Ramos (cell line): ENCODE measurements around the gene GOT1.

Experiments used
- in situ Hi-C: fragments of 300-500 bp; cut with MboI; formaldehyde crosslinking; loops from one replicate; pipeline ENCODE4 v1.14.3; 2022; ENCODE audit warnings: low sequenced_read_pairs; ENCODE audit not compliant: unreplicated experiment

GOT1 gene

DNA sequence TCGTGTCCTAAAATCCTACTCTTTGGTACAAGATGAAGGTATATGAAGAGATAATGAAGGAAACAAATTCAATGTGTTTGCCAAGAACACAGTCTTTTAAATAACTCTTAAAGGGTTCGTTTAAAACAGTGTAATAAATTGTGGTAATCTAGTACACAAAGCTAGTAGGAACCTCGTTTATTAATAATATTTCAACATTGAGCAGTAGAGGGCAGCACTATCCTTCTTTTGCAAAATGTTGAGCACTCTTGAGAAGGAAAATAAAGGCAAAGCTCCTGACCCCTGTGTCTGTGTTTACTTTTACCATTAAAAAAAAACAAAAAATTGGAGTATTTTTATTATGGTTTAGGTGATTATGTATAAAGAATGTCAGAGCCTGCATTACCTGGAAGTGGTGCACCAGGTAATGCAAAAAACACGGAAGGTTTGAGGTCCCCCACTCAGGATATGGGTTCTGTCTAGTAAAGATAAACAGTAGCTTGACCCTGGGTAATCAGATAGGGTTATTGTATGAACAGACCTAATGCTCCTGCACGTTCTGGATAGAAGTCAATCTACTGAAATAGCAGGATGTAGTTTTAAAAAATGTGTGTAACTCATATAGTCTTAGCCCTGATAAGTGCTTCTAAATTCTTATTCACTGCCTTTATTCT is 5.7 kb upstream of the GOT1 start:
- in situ Hi-C loops = no loop called here

DNA sequence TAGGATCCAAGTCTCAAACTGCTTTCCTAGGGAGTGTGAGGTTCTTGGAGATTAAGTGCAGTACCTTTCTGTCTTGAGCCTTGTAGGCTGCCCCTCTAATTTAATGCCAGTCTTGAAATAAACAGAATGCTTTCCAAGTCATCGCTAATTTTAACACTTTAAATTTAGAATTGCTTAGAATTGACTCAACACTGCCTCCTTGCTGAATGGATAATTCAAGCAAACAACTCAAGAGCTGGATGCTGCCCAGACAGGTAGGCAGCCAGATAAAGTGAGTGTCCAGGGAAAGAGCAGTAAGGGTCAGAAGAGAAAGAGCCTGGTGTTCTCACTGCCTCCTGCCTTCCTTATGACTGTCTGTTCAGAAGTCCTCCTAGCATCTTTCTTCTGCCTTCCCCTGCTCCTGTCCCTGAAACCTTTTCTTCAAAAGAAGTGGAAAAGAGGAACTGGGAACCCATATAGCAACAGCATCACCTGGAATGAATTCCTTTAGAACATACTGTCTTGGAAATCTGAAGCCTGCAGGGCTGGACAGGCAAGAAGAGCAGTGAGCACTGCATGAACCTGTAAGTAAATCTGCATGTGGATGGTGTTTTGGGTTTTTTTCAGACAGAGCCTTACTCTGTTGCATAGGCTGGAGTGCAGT is 3.1 kb upstream of the GOT1 start:
- in situ Hi-C loops = no loop called here

DNA sequence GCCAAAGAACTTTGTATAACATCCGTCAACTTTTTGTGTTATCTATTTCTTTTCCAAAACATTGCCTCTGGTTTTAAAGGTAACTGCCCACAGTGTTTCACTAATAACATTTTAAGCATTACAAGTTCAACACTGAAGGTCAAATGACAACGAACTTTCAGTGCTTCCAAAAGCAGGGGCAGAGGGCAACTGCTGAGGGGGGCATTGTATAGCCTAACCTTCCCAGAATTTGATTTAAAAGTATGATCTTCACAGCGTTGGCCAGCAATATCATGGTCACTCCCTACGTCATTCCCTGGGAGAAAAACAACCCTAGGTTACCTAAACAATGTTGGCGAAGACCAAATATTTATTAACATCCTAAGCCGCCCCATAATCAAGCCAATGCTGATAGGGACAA is 2.5 kb upstream of the GOT1 start:
- in situ Hi-C loops = no loop called here

DNA sequence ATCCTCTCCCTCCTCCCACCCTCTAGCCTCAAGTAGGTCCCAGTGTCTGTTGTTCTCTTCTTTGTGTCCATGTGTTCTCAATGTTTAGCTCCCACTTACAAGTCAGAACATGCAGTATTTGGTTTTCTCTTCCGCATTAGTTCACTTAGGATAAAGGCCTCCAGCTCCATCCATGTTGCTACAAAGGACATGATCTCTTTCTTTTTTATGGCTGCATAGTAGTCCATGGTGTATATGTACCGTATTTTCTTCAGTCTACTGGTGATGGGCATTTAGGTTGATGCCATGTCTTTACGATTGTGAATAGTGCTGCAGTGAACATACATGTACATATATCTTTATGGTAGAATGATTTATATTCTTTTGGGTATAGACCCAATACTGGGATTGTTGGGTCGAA is 1.6 kb upstream of the GOT1 start:
- in situ Hi-C loops = no loop called here

DNA sequence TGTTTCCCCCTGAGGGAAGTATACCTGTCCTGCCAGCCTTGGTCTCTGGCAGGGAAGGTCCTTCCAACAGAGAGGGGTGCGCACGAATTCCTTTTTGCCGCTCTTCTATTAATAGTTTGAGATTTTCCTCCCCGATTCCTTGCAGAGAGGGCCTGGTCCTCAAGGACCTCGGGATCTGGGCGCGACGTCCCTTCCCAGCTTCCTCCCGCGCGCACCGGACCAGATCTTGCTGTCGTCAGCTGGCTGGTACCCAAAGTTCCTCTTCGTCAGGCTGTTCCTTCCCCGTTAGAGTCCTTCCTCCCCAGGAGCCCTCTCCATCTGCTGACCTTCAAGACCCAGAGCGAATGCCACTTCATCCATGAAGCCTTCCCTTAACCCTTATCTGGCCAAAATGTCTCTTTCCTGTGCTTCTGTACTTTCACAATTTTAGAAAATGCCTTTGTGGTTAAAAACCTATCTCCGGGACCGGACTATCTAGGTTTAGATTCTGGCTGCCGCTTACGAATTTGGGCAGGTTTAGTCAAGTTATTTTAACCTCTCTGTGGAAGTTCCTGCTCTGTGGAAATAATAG is 851 bp upstream of the GOT1 start:
- in situ Hi-C loops = no loop called here

DNA sequence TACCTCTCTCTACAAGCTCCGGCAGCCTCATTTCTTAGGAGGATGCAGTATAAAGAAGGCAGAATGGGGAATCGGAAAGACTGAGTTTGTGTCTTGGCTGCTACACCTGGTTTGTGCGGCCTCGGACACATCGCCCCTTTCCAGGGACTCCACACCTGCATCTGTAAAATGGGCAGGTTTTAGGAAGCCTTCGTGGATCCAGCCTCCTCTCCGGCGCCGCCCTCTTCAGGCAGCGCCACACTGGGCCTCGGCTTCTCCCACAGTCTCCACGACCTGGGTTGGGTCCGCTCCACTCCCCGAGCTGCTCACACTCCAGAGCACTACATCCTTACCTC is 341 bp downstream of the GOT1 start:
- in situ Hi-C loops = no loop called here

DNA sequence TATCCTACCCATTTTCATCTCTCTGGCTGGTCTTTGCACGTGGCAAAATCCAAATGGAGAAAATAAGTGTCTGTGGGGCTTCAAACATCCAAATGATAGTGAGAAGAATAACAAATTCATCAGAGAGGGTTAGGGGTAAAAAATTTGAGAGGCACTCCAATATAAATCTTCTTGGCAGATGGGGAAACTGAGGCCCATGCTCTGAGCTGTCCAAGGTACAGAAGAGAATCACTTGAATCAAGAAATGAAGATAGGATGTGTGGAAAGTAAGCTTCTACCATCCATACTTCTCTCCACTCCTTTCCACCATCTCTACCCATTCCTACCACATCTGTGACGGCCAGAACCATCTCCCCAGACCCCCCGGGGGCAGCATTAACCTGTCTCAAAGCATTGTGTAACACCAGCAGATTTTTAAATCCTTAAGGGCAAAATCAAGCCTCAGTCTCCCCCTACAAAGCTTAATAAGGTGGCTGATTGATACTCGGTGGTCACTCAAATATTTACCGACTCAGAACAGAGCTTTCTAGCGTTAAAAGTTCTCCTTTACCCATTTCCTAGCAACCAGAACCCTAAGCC is 818 bp downstream of the GOT1 start:
- in situ Hi-C loops = no loop called here

DNA sequence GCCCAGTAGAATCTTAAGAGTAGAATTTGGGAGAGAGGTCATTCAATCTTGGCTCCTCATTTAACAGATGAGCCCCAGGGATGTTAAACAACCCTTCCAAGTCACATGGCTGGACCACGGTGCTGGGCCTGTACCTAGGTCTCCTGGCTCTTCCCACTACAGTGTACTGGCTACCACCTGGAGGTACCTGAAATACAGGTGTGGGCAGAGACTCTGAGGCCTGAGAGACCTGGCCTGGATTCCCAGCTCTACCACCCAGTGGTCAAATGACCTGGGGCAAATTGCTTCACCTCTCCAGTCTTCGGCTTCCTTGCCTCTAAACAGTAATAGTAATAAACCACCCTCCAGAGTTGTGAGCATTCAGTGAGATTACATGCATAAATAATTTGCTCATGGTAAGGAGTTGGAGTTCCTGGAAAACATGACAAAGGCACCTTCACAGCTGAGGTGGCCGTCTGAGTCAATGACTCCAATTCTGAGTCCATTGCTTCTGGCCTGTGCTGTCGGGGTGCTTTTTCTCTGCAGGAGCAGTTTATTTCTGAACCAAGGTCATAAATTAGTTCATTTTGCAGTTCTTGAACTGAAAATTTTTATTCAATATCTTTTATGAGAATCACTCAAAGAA is 2.7 kb downstream of the GOT1 start:
- in situ Hi-C loops = no loop called here

DNA sequence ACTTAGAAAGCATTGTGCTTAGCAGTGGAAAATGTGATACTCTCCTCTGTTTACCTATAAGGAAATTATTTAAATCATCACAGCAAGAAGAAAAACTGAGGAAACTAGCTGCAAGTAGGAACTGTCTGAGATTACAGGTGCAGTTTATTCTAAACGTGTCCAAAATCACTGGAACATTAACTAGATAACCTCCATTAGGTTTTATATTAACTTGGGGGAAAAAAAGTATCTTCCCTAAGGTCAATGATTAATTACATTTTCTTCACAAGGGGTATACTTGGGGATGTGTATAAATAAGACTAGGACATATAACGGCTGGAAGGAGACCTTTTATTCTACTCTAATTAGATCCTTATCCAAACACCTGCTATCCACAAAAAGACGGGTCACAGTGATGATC is 3.7 kb downstream of the GOT1 start:
- in situ Hi-C loops = no loop called here

DNA sequence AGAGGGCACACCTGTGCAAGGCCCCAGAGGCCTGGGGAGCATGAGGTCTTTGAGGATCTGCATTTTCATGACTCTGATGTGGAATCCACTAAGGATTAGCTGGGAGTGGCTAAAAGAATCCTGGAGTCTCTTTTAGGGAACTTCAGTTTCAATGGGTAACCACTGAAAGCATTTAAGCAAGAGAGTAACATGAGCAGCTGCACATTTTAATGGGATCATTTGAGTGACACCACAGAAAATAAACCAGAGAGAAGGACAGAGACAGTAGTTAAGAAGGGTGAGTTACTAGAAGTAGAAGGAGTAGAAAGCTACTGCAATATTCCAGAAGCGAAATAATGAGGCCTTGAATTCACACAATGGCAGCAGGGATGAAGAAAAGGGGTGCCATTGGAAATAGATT is 5.2 kb downstream of the GOT1 start:
- in situ Hi-C loops = no loop called here

DNA sequence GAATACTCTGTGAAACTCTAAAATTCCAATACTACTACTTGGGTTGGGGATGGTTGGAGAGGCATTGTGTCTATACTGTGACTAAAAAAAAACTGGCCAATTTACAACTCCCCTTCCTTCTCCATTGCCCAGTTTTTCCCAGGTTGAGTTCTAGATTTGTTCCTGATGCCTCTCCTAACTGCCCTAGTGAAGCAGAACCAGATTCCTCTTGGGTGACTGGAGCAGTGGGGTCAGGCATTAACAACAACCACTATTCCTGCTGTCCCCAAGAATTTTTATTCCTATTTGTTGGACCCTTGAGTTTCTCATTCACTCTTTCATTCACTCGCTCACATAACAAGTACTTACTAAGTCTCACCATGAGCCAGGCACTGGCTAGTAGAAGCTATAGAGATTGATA is 5.8 kb downstream of the GOT1 start:
- in situ Hi-C loops = no loop called here

DNA sequence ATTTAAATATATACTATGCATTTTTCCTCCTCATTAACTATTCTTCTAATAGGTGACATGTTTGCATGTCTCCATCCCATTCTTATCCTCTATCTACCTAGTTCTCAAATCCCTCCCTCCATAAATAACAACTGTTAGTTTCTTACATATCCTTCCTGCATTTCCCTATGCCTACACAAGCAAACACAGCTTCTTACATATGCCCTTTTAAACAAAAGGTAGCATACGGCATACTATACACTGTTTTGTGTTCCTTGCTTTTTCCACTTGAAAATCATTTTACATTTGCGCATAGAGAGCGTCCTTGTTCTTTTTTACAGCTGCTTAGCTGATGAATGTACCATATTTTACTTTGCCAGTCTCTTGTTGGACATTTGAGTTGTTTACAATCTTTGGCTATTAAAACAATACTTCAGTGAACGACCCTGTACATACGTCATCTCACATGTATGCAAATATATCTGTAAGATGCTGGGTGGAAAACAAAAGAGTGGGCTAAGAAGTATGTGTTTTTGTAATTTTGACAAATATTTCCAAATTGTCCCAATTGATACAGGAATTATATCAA is 7.8 kb downstream of the GOT1 start:
- in situ Hi-C loops = no loop called here

DNA sequence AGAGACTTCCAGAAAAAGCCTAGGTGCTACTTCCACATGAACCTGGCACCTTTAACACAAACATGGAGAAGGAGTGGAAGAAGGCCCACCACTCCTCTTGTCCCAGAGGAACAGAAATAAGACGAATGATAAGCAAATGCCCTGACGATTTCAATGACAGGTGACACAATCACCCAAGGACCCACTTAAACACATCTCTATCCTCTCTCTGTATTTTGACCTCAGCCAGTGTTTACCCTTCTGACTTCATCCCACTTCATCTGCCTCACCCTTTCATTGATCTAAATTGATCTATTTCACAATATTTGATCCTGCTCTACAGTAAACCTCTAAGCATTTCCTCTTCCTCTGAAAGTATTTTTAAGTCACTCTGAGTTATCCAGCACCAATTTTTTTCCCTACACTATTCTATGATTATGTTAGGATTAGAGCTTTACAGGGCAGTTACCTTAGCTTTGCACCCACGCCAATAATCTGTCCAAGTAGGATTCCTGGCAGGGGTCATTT is 9.1 kb downstream of the GOT1 start:
- in situ Hi-C loops = no loop called here

DNA sequence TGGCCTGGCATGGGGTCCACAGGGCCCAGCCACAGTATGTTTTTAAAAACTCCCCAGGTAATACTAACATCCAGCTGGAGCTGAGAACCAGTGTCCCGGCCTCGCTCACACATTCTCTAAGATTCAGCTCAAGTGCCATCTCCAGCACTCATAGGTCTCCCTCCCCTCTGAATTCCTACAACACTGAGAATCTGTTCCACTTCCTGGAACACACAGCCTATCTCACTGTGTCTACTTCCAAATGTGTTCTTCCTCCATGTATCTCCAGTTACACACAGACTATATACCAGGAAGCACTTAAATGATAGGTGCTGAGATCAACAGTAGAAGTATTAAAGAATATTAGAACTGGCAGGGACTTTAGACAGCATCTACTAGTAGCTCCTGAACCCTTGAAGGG is 10.7 kb downstream of the GOT1 start:
- in situ Hi-C loops = no loop called here

DNA sequence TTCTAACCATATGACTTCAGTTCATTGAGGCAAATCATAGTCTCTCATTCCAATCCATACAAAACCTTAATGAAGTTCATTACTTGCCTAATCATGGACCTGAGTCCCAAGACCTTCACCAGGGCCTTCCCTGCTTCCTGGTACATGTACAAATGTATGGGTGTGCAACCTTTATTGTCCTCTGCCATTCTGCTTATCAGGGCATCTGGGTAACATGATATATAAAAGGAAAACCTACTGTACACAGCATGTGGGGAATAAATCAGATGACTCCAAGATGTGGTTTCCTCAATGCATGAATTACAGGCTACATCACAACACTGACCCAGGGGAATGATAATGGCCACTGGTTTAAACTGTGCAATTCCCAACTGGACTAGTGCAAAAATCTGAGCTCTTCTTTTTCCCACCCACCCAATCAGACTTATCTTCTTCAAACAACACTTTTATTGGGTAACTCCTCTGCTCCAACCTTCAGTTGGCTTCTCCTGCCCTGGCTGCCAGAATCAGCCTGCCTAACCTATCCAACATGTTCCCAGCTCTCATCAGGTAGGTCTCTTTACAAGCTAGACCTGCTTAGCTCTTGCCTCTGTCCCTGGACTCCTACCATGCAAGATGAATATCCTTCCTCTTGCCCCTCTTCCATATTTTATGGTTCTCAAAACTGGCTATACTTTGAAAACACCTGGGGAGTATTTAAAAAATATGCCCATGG is 11.4 kb downstream of the GOT1 start:
- in situ Hi-C loops = no loop called here

DNA sequence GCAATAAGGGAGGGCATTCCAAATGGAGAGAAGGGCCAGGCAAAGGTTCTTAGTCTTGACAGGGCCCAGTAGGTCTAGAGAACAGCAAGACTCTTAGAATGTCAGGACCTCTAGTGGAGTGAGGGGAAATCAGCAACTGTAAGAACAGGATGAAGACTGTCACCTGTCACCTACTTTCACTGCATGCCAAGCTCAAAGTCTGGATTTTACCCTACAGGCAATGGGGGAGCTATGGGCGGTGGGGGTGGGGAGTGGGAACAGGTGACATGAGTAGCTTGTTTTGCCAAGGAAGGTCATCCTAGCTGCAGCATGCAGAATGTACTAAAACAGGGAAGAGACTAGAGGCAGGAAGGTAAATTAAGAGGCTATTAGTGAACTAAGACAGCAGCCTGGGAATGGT is 18.3 kb downstream of the GOT1 start:
- in situ Hi-C loops = no loop called here

DNA sequence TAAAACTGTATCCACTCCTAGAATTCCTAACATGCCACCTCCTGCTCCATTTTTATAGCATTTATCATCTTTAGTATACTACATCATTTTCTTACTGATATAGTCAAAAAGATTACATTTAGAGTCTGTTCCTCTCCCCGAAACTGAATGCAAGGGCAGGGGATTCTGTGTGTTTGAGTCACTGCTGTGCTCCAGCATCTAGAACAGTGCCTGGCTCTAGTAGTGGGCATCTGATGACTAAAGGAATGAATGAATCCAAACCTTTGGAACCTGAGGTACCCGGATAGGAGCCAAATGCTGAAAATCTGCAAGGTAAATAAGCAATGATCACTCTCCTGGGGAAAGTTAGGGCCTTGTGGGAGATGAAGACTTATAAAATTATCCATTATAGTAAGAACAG is 18.9 kb downstream of the GOT1 start:
- in situ Hi-C loops = no loop called here

DNA sequence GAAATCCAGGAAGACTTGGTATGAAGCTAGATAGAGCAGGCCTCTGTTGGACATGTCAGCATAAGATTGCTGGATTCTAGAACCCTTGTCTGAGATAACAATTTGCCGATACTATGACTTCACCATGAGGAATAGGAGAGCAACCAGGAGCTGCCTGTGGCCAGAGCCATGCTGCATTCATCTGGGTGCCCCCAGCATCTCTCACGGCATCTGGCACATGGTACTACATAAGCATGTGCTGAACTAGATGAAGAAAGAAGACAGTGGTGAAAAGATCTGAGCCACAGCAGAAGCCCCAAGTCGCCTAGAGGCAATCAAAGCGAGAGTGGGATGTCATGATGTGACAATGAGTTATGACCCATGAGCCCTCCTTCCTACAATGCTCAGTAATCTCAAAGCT is 19.5 kb downstream of the GOT1 start:
- in situ Hi-C loops = no loop called here

DNA sequence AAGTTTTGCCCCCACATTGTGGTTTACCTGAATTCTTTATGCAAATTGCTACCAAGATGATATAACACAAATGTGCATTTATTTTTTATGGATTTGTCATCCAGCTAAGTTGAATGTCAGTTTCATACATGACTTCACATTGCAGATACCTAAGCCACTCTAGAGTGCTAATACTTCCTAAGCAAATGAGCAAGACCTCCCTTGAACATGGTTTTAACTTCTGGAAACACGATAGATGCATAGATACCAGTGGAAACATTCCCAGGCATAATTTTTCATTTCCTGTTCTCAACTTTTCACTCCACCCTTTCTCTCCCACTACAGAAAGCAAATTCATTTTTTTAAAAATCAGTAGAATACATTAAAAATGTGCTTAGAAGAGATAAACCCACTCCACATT is 20.3 kb downstream of the GOT1 start:
- in situ Hi-C loops = no loop called here

DNA sequence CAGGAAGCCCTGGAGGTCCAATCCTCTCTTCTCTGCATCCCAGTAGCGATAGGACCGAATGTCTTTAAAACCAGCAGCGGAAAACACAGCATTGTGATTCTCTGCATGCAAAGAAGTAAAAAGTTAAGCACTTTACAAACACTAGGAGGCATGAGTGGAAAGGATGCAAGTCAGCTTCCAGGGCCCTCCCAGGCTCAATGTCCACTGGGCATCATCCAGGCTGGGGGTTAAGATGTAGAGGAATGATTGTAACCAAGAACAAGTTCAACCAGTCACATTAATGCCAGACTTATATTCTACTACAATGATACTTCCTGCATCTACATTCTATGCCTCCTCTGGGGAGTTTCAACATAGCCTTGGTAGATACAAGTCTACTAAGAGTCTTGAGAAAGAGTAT is 24.3 kb downstream of the GOT1 start:
- in situ Hi-C loops = no loop called here
